ENCODE measurements around the gene GIMAP8.
"Not testable (repeated sequence)": the region's sequence is repeated elsewhere in the genome, so short reads cannot be mapped to it uniquely, and the experiment has no call there.

Gene GIMAP8

GRCh38 chr7:150463461-150463860 lies 13.0 kb downstream of the GIMAP8 start:
- no peak for DNase-seq (ENCODE audit: low read depth, low spot score)

- DNase-seq (ENCODE audit: low read depth, low spot score): no peak
Measured at GRCh38 chr7:150464962-150465361, 14.5 kb downstream of the GIMAP8 start.

GRCh38 chr7:150465414-150465813 lies 15.0 kb downstream of the GIMAP8 start:
- no peak for DNase-seq (ENCODE audit: low read depth, low spot score)

- no peak for DNase-seq (ENCODE audit: low read depth, low spot score)
Measured at GRCh38 chr7:150466477-150466876, 16.0 kb downstream of the GIMAP8 start.

- no peak for DNase-seq (ENCODE audit: low read depth, low spot score)
Measured at GRCh38 chr7:150468241-150468640, 17.8 kb downstream of the GIMAP8 start.

- DNase-seq (ENCODE audit: low read depth, low spot score): no peak
Measured at GRCh38 chr7:150471886-150472285, 21.5 kb downstream of the GIMAP8 start.

- DNase-seq (ENCODE audit: low read depth, low spot score): no peak
Measured at GRCh38 chr7:150473902-150474301, 23.5 kb downstream of the GIMAP8 start.

GRCh38 chr7:150476285-150476684 lies 25.9 kb downstream of the GIMAP8 start:
- DNase-seq (ENCODE audit: low read depth, low spot score): no peak

- no peak for DNase-seq (ENCODE audit: low read depth, low spot score)
Measured at GRCh38 chr7:150476819-150477631, 26.6 kb downstream of the GIMAP8 start.

- DNase-seq (ENCODE audit: low read depth, low spot score): no peak
Measured at GRCh38 chr7:150479023-150479716, 28.7 kb downstream of the GIMAP8 start.

- no peak for DNase-seq (ENCODE audit: low read depth, low spot score)
Measured at GRCh38 chr7:150481186-150481920, 30.9 kb downstream of the GIMAP8 start.

- no peak for DNase-seq (ENCODE audit: low read depth, low spot score)
Measured at GRCh38 chr7:150481922-150482321, 31.5 kb downstream of the GIMAP8 start.

- not testable (repeated sequence) for DNase-seq (ENCODE audit: low read depth, low spot score)
Measured at GRCh38 chr7:150483514-150483913, 33.1 kb downstream of the GIMAP8 start.

- not testable (repeated sequence) for DNase-seq (ENCODE audit: low read depth, low spot score)
Measured at GRCh38 chr7:150484071-150484470, 33.6 kb downstream of the GIMAP8 start.

- DNase-seq (ENCODE audit: low read depth, low spot score): no peak
Measured at GRCh38 chr7:150487625-150488024, 37.2 kb downstream of the GIMAP8 start.

- DNase-seq (ENCODE audit: low read depth, low spot score): no peak
Measured at GRCh38 chr7:150489782-150490181, 39.4 kb downstream of the GIMAP8 start.

- not testable (repeated sequence) for DNase-seq (ENCODE audit: low read depth, low spot score)
Measured at GRCh38 chr7:150493442-150493841, 43.0 kb downstream of the GIMAP8 start.

GRCh38 chr7:150502519-150502918 lies 52.1 kb downstream of the GIMAP8 start:
- DNase-seq (ENCODE audit: low read depth, low spot score): no peak

GRCh38 chr7:150503155-150503554 lies 52.7 kb downstream of the GIMAP8 start:
- no peak for DNase-seq (ENCODE audit: low read depth, low spot score)

GRCh38 chr7:150503581-150503980 lies 53.2 kb downstream of the GIMAP8 start:
- DNase-seq (ENCODE audit: low read depth, low spot score): no peak

GRCh38 chr7:150507947-150508602 lies 57.6 kb downstream of the GIMAP8 start:
- no peak for DNase-seq (ENCODE audit: low read depth, low spot score)

- DNase-seq (ENCODE audit: low read depth, low spot score): no peak
Measured at GRCh38 chr7:150511048-150511447, 60.6 kb downstream of the GIMAP8 start.

Measured in activated CD4-positive, CD25-positive, alpha-beta regulatory T cell treated with anti-CD3 and anti-CD28 coated beads, Interleukin-2, amount 50 U/mL, for 16 hours (primary cell).